GM18909 (cell line): ENCODE results near the gene PAX8.
"Not testable (repeated sequence)": the region's sequence is repeated elsewhere in the genome, so short reads cannot be mapped to it uniquely, and the experiment has no call there.

Experiments used
- ATAC-seq: cut with Tn5 transposase; IDR thresholded peaks from one replicate; pipeline ENCODE4 v1.9.1; 2021; ENCODE audit warnings: mild to moderate bottlenecking; ENCODE audit not compliant: unreplicated experiment, poor library complexity

The PAX8 gene

DNA sequence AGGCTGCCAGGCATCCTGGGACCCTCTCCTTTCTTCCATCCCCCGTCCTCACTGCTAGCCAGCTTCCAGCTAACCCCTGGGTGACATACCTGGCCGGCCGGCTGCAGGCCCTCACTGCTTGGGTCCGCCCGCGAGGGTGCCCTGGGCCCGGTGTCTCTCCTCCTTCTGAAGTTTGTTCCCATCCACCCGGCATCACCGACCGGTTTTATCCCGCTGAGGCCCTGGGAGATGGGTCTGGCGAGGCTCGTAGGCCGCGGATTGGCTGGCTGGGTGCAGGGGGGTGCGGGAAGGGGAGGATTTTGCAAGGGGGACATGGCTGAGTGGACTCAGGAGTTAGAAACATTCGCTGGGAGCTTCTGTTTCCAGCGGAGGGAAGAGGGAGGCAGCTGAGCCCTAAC lies at the start of gene PAX8:
Gene PAX8, minus strand, starts transcription at position 180 of the 398 bp plus-strand sequence. CDS start 527 bp downstream, outside the sequence.
- ATAC-seq = no peak

GRCh38 chr2:113328043-113328442 lies 49.3 kb upstream of the PAX8 start:
- no peak for ATAC-seq

GRCh38 chr2:113325161-113325731 lies 46.5 kb upstream of the PAX8 start:
- not testable (repeated sequence) for ATAC-seq

DNA sequence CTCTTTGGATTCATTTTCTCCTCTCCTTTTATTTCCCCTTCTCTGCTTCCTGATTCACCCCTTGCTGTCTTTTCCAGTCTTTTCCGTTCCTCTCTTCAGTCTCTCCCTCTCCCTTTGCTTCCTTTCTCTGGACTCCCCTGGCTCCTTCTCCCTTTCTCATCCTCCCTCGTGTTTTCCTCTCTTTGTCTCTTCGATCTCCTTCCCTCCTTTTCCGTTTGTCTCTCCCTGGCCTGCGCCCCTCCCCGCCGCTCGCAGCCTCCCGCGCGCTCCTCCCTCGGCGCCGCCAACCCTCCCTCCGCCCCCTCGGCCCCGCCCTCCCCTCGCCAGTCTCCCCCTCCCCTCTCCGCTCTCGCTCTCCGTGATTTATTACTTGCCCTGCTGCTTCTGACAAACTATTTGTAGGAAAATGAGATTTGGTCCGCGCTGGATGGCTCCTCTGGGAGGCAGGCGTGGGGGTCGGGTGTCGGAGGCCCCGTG lies 46.0 kb upstream of the PAX8 start:
- no peak for ATAC-seq

DNA sequence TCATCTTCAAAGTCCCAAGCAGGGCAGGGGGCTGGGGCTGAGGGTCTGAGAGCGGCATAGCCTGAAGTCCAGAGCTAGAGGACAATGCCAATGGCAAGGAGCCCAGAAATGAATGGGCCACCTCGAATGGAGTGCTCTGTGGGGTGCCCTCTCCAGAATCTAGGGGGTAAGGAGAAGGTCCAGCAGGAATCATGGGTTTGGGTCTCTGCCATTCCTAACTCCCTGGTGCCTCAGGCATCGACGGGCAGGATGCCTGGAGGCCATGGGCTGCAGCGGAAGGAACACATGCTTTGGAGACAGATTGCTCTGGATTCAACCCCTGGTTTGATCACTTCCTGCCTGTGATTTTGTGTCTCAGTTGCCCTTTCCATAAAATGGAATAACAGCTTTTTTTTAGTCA lies 44.4 kb upstream of the PAX8 start:
- not testable (repeated sequence) for ATAC-seq

DNA sequence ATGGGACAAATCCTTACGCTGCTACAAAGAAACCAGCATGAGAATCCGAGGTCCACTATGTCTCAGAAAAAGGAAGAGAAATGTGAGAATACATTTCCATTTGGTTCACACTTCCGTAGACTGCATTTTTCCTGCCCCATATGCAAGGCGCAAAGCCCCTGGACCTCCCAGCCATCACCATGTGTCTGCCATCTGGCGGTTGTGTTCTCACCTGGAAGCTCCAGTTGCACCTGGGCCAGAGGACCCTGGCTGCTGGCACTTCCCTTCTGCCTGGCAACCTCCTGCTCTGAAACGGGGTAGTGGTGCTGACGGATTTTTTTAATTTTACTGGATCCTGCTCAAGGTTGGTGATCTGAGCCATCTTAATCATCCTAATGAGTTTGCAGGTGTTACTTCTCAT lies 41.4 kb upstream of the PAX8 start:
- ATAC-seq = not testable (repeated sequence)

- ATAC-seq = not testable (repeated sequence)
These were observed 40.2 kb upstream of the PAX8 start for GRCh38 chr2:113318941-113319340.

DNA sequence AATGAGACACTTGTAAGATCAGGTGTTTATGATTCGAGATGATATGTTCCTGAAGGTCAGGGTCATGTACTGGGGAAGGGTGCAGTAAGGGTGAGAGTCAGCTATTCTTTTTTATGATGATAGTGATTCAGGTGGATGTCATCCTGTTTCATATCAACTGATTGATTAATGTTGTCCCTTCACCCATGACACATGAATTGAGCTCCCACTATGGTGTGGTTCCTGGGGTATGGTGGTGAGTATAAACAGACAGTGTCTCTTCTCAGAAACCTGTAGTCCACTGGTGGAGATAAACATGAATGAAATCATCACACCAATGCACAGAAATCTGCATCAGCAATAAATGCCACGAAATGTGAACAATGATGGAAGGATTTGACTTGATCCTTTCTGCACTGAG lies 37.4 kb upstream of the PAX8 start:
- no peak for ATAC-seq

DNA sequence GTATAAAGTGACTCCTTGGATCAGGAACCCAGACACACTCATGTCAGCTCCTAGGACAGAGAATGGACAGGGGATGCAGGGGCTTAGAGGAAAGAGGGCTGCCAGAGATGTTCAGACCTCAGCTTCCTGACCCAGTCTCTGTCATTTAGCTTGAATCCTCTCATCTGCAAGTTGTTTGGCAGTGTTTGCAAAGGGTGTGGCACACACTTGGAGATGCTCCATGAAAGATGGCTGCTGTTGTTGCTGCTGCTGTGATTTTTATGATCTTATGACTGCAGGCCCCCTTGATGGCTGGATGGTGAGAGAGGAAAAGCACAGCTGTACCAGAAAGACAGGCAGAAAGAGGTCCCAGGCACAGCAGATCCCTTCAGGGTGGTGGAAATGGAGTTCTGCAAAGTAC lies 35.9 kb upstream of the PAX8 start:
- not testable (repeated sequence) for ATAC-seq

- ATAC-seq = not testable (repeated sequence)
These were observed 35.5 kb upstream of the PAX8 start for GRCh38 chr2:113314176-113314575.

GRCh38 chr2:113311781-113312180 lies 33.1 kb upstream of the PAX8 start:
- ATAC-seq = not testable (repeated sequence)

DNA sequence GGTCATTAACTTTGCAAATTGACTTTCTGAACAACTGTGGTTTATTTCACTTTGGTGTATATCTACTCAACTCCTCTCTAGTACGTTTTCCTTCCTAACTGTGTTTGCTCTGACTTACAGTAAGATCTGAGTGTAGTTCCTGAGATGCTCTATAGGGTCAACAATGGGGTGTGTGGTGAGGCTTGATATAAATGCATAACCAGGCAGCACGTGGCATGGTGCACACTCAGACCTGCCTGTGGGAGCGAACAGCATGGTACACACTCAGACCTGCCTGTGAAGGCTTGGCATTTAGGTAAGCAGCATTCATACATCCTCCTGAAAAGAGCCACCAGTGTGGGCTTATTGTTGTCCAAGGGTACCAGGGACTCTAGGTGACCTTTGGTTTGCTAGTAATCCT lies 32.5 kb upstream of the PAX8 start:
- not testable (repeated sequence) for ATAC-seq

- ATAC-seq = no peak
These were observed 31.1 kb upstream of the PAX8 start for GRCh38 chr2:113309655-113310387.

GRCh38 chr2:113308784-113309183 lies 30.1 kb upstream of the PAX8 start:
- not testable (repeated sequence) for ATAC-seq

DNA sequence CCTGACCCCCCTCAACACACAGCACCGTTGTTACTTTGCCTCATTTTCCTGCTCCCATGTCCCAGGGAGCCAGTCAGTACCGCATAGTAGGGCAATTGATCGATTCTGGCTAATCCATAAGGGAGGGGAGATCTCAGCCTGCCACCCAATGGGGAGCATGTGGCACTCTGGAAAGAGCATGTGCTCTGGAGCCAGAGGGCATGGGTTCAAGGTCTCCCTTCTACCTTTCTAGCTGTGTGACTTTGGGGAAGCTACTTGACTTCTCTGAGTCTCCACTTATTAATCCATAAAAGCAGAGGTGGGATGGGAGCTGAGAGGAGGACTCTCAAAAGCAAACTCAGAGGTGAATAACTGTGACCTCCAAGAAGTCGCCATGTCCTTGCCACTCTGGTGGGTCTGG lies 27.5 kb upstream of the PAX8 start:
- ATAC-seq = not testable (repeated sequence)

- not testable (repeated sequence) for ATAC-seq
These were observed 27.0 kb upstream of the PAX8 start for GRCh38 chr2:113305749-113306148.

GRCh38 chr2:113305146-113305545 lies 26.4 kb upstream of the PAX8 start:
- ATAC-seq = no peak

- no peak for ATAC-seq
These were observed 26.0 kb upstream of the PAX8 start for GRCh38 chr2:113304702-113305101.

DNA sequence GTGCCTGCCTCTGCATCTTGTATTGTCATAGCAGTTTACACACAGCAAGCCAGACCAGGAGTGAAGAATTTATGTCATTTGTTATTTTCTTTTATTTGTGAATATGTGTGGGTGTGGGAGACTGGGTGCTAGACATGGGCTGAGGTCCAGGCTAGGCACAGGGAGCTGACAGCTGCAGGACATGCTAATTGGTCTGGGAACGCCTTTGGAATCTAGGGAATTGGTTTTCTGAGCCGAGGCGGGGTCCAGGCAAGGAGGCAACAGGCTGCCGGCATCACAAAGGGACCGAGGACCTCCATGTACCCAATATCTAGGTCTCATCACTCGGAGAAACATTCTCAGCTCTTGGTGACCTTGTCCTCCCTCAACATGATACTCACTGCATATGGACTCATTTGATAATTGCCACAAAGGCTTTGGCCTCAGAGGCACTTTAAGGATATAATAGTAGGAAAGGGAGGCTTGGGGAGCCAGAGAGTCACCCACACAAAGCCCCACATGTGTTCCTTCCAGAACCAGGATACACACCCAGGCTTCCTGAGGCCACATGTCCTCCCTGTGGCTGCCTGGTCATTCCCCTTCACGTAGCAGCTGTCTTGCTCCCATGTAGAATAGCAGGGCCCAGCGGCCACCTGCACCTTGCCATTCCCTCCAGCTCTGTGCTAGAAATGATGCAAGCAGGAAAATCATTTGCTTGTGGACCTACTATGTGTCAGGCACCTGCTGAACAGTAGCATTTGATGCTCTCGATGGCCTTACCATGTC lies 23.7 kb upstream of the PAX8 start:
- not testable (repeated sequence) for ATAC-seq

- ATAC-seq = no peak
These were observed 21.6 kb upstream of the PAX8 start for GRCh38 chr2:113300281-113300680.

- ATAC-seq = no peak
These were observed 19.5 kb upstream of the PAX8 start for GRCh38 chr2:113298176-113298575.
